Fibroblast of lung (primary cell): ENCODE measurements around the gene VSIG10L2.

ENCODE experiments used
- CTCF ChIP-seq, 2 donors: IDR thresholded peaks in 1 of 2; conservative IDR thresholded peaks in 1 of 2; 1 replicate in 1 of 2; 2 replicates in 1 of 2; pipeline ENCODE4 v1.5.1; 2011 to 2012; ENCODE audit warnings: low read length in 2 of 2, control low read depth in 1 of 2, inconsistent platforms in 1 of 2, low read depth in 1 of 2, mild to moderate bottlenecking in 1 of 2
- EZH2 ChIP-seq: IDR thresholded peaks from 2 replicates; pipeline ENCODE4 v1.5.1; 2012; ENCODE audit warnings: low read length, control low read depth, mild to moderate bottlenecking; ENCODE audit errors: missing control alignments

- TF ChIP-seq EZH2 (no peak), CTCF (conservative IDR thresholded peaks at IDR 0.05 in 1 of 2, IDR thresholded peaks at IDR 0.05 in 1 of 2; ENCODE audit: low read depth in 1 of 2, low read length in 2 of 2) (no peak)
These were observed 52.4 kb downstream of the VSIG10L2 start for GRCh38 chr11:125998267-125998666.
